Measurements from ENCODE around the gene SH3TC1.

Gene SH3TC1

DNA sequence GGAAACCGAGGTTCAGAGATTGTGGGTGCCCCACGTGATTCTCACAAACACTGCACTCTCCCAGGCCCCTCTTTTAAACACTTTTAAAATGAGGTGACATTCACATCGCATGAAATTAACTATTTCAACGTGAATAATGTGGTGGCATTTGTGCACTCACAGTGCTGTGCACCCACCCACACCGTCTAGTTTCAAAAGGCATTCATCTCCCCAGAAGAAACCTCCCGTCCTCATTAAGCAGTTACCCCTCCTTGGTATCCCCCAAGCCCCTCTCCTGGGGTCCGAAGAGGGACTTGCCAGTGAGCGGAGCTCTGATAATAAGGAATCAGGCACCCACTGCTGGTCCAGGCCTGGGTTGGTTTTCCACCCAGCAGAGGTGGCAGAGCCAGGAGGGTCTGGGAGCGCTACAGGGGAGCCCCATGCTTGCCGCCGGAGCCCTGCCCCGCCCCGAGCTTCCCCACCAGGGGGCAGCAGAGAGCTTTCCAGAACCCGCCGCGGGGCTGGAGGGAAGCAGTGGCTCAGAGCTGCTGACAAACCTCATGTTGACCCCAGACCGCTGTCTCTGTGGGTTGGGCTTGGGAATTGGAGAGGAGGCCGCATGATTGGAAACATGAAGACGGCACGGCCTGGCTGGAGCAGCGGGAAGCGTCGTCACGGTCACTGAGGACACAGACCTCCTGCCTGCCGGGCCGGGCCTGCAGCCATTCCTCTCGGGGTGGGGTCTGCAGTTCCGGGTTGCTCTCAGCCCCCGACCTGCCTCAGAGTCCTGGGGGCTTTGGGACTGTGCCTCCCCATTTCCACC, 43.0 kb downstream of the SH3TC1 start:
- peak; percentile 76 for DNase-seq (ENCODE audit: low read depth, low spot score)

DNA sequence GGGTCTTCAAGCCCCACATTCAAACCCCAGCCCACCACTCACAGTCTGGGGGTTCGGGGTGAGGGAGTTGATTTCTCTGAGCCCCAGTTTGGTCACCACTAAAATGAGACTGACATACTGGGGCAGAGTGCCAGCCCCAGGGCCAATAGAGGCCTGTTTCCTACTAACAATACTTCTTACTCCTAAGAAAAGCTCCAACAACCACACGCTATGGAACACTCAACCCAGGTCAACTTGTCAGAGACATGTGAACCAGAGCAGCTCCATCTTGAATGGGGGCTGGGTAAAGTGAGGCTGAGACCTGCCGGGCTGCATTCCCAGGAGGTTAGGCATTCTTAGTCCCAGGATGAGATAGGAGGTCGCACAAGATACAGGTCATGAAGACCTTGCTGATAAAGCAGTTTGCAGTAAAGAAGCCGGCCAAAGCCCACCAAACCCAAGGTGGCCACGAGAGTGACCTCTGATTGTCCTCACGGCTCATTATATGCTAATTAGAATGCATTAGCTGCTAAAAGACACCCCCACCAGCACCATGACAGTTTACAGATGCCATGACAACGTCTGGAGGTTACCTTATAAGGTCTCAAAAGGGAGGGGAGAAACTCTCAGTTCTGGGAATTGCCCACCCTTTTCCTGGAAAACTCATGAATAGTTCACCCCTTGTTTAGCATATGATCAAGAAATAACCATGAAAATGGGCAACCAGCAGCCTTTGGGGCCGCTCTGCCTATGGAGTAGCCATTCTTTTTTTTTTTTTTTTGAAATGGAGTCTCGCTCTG, 43.9 kb downstream of the SH3TC1 start:
- DNase-seq (ENCODE audit: low read depth, low spot score), result no peak

DNA sequence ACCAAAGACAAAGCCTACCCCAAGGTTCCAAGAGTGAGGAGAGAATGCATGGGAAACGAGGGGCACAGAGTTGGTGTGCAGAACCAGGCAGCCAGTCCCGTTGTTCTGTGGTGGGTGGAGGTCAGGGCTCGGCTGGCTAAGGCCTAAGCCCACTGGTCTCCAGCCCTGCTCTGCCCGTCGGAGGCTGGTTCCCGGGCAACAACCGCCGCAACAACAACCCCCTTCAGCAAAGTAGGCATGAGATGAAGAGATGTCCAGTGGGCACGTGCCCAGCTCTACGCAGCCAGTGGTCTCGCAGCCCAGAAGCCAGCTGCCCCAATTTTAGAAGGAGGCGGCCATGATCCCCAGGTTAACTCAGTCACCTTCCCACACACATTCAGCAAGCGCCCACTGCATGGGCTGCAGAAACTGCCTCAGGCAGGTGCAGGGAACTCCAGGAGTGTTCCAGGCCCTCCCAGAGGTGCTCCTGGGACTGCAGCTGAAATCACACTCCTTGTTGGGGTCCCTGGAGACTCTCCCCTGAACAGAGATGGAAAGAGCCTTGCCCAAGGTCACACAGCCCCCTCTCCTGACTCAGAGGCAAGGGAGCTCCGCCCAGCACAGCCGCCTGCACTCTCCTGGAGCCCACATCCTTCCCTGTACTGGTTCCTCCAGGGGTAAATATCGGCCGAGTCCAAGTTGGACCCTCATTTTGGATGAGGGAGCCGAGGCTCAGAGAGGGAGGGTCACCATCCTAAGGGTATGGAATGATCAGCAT, 45.1 kb downstream of the SH3TC1 start:
- no peak for DNase-seq (ENCODE audit: low read depth, low spot score)

DNA sequence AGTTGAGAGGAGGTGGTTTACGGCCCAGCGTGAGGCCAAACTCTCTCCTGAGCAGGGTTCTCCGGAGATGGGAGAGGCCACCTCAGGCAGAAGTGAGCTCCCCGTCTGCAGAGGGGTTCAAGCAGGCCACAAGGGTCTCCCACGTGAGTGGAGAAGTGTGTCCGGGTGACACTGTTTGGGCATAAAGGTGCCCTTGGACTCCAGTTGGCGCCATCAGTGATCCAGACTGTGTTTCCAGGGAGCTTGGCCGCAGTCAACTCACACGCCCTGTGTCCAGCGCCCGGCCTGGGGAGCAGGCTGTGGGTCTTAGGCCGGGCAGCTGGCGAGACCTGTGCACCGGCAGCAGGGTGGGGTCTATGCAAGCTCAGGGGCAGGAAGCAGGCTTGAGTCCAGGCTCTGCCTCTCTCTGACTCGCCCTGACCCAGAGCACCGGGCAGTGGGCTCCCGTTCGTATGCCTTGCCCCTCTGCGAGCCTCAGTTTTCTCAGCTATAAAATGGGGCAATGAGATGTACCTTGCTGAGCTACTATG, 45.9 kb downstream of the SH3TC1 start:
- no peak for DNase-seq (ENCODE audit: low read depth, low spot score)

DNA sequence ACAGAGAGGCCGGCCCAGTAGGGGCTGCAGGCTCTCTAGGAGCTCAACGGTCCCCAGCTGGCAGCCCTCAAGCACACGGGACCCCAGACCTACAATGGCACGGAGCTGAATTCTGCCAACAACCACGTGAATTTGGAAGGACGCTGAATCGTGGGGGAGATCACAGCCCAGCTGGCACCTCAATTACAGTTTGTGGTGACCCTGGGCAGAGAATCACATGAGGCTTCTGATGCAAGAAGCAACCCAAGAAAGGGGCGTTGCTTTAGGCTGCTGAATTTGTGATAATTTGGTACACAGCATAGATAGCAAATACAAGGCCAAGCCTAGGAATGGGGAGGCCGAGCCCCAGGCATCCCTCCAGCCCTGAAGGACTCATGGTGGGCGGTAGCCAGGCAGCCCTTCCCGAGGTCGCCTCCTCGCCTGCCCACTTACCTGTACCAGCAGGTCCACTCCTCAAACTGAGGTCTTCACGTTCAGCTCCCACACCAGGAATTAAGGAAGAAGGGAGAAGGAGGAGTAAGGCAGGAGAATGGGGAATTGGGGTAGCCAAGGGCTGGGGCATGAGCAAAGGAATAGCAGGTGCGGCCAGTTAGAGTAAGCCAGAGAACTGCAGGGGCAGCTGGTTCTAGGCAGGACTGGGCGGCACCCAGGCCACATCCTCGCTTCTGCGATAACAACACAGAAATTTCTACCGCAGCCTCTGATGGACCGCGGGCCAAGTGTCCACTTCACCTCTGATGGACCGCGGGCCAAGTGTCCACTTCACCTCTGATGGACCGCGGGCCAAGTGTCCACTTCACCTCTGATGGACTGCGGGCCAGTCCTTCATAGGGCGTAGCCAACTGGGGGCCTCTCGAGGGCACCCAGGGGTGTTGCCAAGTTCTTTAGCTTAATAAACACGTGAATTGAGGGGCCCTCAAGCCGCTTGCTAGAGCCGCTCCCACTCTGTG, 47.1 kb downstream of the SH3TC1 start:
- DNase-seq (ENCODE audit: low read depth, low spot score), result no peak

DNA sequence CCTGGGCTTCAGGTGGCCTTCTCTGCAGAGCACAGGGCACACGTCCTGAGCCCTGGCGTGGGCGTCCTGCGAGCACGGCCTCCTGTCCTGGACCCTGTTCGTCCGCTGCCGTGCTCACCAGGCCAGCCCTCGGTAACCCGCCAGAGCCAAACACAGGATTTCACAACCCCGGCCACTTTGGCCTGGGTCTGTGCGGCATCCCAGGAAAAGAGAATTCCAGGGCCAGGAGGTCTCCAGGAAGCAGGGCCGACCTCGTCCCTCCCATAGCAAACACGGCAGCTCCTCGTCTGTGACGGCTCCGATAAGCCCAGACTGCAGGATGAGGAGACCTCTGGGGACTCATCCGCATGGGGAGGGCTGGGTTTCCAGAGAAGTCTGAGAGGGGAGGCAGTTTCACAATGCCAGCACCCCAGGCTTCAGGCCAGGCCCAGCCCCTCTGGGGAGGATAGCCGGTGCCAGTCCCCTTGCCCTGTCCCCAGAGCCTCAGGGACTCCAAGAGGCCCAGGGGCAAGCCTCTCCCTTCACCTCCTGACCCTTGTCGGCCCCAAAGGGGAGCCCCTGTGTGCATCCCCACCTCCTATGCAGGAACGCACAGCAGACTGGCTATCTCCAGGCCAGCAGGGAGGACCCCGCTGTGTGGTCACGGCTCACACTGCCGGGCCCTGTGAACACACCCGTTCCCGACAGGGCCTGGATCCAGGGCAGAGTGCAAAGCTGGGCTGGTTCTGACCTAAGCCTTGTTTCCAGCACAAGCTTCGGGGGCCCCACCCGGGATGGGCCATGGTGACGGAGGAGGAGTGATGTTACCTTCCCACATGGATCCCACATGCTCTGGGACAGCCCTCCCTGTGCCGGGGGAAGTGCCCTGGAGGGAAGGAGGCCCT, 48.2 kb downstream of the SH3TC1 start:
- DNase-seq (ENCODE audit: low read depth, low spot score), result no peak

DNA sequence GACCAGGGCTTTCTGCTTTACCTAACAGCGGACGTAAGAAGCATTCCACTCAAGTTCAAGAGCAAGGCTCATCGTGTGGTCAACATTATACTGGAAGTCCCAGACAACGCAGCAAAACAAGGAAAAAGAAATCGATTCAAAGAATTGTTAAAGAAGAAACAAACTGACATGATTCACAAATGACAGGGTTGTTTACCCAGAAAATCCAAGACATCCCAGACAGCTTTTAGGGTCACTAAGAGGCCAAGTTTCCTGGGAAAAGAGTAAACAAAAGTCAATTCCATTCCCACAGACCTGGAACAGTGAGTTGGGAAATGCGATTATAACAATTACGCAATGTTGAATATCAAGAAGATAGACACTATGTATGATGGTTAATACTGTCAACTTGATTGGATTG, 49.0 kb downstream of the SH3TC1 start:
- no peak for DNase-seq (ENCODE audit: low read depth, low spot score)

DNA sequence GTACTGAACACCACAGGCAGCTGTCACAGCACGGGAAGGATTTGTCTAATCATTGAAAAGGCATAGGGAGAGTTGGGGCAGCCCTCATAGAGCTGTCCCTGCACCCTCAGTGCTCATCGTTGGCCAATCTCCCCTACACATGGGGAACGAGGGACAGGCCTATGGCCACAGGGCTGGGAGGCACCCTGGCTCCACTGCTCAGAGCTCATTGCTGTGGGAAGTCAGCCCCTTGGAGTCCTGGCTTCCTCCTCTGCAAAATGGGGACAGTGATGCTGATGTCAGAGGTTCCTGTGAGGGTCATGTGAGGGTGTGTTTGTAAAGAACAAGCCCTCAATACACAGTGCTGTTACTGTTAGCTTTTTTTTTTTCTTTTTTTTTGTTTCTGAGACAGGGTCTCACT, 51.1 kb downstream of the SH3TC1 start:
- DNase-seq (ENCODE audit: low read depth, low spot score), result no peak

DNA sequence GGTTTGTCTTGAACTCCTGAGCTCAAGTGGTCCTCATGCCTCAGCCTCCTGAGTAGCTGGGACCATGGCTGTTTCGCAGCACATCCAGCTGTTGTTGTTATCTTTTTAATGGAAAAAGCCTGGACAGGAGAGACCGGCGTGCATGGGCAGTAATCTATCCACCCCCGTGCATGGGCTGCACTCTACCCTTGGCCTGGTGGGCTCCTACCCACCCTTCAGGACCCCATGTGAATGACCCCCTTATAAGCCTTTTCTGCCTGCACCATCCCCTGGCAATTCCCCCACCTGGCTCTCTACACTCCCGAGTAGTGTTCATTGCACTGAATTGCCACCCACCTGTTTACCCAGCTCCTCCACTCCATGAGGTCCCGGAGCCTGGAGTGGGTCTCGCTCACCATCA, 51.5 kb downstream of the SH3TC1 start:
- DNase-seq (ENCODE audit: low read depth, low spot score), result no peak

DNA sequence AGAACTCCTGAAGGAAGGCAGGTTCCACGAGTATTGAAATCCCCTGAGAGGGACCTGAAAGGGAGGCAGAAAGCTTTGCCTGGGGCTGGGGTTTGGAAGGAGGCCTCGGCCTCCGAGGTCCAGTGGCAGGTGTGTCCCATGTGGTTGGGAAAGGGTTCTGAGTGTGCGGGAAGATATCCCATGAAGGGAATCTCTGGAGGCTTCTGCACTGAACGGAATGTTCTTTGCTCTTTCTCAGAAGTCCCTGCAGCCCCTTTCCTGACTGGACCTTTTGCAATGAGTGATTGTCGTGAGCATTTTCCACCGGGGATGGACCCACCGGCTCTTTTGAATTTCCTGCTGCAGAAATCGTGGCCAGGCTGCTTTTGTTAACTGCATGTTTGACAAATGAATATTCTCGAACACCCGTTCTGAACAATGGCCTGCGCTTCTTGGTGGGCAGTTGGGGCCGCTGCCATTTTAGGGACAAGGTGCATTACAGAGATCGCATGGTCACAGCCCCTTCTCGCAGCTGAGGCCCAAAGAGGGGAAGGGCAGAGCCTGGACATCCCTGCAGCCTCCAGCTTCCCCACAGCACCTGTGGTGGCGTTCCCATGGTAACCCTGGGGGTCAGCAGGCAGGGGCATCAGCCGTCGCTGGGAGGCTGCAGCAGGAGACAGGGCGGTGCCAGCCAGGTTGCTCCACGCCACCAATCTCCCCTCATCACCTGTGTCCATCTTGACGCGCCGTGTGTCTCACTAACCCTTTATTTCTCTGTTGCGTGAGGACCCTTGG, 52.2 kb downstream of the SH3TC1 start:
- no peak for DNase-seq (ENCODE audit: low read depth, low spot score)

DNA sequence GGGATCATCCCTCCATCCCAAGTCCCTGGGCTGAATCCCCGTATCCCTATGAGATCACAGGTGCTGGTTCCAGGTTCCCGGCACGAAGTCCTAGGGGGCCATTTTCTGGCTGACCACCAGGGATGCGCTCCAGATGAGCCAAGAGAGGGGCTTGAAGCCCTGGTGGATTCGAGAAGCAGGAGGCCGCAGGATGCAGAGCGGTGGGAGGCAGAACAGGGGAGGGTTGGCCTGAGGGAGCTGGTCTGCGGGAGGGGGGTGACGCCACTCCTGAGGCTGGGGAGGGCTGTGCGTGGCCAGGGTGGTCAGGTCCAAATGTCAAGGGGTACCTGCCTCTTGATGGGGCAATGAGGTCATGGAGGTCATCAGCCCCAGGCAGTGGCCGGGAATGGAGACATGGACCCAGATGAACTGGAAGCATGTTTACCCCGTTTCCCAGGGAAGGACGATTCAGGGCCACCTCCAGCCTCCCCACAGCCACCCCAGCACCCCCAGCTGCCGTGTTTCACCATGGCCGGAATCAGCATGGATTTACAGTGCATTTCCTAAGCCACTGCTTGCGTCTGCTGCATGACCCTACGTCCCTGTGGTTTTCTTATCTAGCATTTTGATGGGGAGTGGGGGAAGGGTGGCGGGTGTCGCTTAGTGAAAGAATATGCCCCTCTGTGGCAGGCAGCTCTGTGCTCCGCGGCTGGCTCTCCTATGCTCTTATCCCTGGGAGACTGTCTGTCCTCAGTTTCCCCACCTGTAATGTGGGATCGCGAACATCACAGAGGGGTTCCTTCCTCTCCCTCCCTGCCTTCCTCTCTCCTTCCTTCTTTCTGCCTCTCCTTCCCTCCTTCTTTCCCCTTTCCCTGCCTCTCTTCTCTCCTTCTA, 53.4 kb downstream of the SH3TC1 start:
- DNase-seq (ENCODE audit: low read depth, low spot score), result no peak

DNA sequence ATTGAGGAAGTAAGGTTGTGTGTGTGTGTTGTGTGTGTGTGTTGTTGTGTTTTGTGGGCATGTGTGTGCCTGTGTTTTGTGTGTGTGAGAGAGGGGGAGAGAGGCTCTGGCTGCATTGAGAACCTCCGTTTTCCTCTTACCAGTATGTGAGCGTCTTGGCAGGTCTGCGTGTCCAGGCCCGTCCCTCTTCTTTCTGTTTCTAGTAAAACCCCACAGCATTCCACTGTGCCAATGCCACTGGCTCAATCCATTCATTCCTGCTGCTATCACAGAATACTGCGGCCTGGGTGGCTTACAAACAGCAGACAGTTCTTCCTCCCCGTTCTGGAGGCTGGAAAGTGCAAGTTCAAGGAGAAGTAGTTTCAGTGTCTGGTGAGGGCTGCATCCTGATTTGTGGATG, 55.0 kb downstream of the SH3TC1 start:
- no peak for DNase-seq (ENCODE audit: low read depth, low spot score)

DNA sequence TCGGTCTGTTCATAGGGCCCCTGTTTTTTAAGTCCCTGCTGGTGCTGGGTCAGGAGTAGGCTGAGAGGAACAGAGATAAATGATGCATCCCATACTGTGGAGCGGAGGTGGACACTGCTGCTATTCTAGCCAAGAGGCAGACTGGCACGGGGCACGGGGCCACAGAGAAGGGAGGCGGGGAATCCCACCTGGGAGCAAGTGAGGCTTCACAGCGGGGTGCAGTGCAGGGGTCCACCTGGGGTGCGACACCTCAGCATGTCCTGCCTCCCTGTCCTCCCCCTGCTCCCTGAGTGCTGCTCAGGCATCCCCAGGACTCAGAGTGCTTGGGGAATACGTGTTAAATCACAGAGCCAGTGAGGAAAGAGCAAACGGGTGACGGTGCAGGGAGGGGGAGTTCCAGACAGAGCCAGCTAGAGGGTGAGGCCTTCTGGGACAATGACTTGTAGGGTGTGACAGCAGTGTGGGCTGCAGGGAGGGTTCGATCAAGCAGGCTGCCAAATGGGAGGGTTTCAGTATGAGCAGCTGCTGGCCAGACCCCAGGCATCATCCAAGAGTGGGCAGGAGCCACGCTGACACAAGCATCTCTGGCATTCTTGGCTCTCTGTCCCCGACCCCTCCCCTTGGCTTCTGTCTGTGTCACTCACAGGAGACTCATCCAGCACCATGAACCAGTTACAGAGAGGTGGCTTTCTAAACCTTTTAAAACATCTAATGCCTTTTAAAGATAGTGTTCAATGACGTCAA, 56.8 kb downstream of the SH3TC1 start:
- DNase-seq (ENCODE audit: low read depth, low spot score), result no peak

DNA sequence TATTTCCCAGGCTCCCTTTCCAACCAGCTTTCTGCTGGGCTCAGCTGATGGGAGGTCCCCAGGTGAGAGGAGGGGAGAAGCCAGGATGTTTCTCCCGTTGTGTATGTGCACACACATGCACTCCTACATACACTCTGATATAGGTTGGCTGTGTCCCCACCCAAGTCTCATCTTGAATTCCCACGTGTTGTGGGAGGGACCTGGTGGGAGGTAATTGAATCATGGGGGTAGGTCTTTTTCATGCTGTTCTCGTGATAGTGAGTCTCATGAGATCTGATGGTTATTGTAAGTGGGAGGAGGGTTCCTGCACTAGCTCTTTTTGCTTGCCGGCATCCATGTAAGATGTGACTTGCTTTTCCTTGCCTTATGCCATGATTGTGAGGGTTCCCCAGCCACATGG, 58.8 kb downstream of the SH3TC1 start:
- no peak for DNase-seq (ENCODE audit: low read depth, low spot score)

DNA sequence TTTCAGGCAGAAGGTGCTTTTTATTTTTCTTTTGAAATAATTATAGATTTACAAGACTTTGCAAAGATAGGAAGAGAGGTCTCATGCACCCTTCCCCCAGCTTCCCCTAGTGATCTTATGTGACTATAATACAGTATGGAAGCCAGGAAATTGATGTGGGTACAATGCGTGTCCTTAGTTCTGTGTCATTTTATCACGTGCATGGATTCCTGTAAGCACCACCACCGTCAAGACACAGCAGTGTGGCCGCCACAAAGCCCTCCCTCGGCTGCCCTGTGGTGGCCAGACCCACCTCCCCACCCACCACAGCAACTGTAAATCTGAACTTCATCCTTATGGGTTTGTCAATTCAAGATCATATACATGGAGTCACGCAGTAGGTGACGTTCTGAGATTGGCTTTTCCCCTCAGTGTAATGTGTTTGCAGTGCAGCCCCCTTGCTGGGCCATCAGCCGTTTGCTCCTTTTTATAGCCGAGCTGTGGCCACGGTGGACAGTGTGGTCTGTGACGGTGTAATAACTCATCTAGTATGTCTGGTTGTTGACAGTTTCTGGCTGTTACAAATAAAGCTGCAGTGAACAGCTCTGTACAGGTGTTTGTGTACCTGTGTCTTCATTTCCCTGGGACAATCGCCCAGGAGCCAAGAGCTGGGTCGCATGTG, 59.6 kb downstream of the SH3TC1 start:
- no peak for DNase-seq (ENCODE audit: low read depth, low spot score)

DNA sequence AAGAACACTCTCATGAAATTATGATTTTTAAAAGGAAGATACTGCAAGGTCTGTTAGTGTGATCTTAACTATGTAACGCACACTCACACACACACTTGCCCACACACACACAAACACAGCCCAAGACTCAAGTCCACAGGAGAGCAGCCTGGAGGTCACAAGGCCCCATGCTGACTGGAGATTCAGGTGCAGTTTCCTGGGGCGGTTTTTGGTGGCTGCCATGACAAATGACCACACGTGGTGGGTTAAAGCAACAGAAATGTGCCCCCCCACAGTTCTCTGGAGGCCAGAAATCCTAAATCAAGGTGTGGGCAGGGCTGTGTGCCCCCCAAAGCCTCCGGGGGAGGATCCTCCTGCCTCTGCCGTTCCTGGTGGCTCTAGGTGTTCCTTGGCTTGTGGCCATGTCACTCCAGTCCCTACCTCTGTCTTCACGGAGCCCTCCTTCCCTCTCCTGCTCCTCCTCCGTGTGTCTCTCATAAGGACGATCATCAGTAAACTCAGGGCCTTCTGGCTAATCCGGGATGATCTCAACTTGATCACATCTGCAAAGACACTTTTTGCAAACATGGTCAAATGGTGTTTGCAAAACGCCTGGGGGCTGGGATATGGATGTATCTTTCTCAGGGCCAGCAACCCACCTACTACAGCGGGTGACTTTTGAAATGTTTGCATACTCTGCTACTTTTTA, 60.8 kb downstream of the SH3TC1 start:
- DNase-seq (ENCODE audit: low read depth, low spot score), result no peak
